Measurements from ENCODE around the gene SYPL2. TPM values are rescaled to one million over a fixed set of nuclear protein-coding genes. Genes with fewer than 3 reads are reported as not detected.
A peak's percentile ranks its signal among the peaks of the same experiment; 100 is the strongest.

The SYPL2 gene
- total and polyA plus RNA-seq, 2 donors (not counting 1 experiment from before 2014, with no cell fraction given): not detected

GRCh38 chr1:109490934-109491302, 24.6 kb downstream of the SYPL2 start:
- intact Hi-C loops (cut with micrococcal nuclease): loop anchor here (1.0 to 5.0 kb wide), 3 partner anchors 41 to 496 kb away; no protein-coding TSS in a partner anchor
- H3K27ac Mint-ChIP-seq: peak overlapping the region; percentile 37
- no peak for ATAC-seq (ENCODE audit: low read depth)
- H3K27ac ChIP-seq (ENCODE audit: low read length in 2 of 2): no peak overlapping the region
- TF ChIP-seq CTCF (IDR thresholded peaks at IDR 0.05): no peak
- no peak for DNase-seq
- POLR2A ChIA-PET: interaction anchor here (1.1 kb wide), 1 partner anchor 42 kb away, joined by 19 read pairs; no protein-coding TSS in a partner anchor
- peaks cover 39% of the 10 kb centered on the region for H3K79me2 ChIP-seq (ENCODE audit: control insufficient read depth, insufficient read depth, low read length)
- H3K9me3 ChIP-seq (ENCODE audit: control extremely low read depth in 1 of 3, control insufficient read depth in 2 of 3, insufficient read depth in 1 of 3, low read length in 2 of 3): no peaks in the 10 kb centered on the region
- no peak overlapping the region for H3K4me3 Mint-ChIP-seq
- H3K9me3 Mint-ChIP-seq (ENCODE audit: insufficient read depth): no peaks in the 10 kb centered on the region
- H3K4me1 ChIP-seq (ENCODE audit: control insufficient read depth in 2 of 2, insufficient read depth in 2 of 2, low read length in 2 of 2): peaks cover 16 to 31% of the 10 kb centered on the region in 2 donors
- no peaks in the 10 kb centered on the region for H3K27me3 Mint-ChIP-seq
- H3K36me3 ChIP-seq (replicated peaks in 1 of 2; ENCODE audit: control extremely low read depth in 1 of 2, control insufficient read depth in 1 of 2, extremely low read depth in 1 of 2, insufficient read depth in 2 of 2, low read length in 1 of 2): peaks cover 0 to 31% of the 10 kb centered on the region in 2 experiments
- H2AFZ ChIP-seq (ENCODE audit: insufficient read depth, low read depth, low read length, poor library complexity, severe bottlenecking): no peak overlapping the region
- no peaks in the 10 kb centered on the region for H3K27me3 ChIP-seq (replicated peaks in 1 of 4; ENCODE audit: control extremely low read depth in 1 of 4, control insufficient read depth in 3 of 4, insufficient read depth in 4 of 4, low read length in 3 of 4)
- CTCF ChIA-PET: interaction anchor here (0.6 to 37.9 kb wide), 22 partner anchors 8 to 494 kb away, joined by 3 to 926 read pairs (median 6); partner anchors contain the start of genes AHCYL1, AMIGO1, GNAI3 and GPR61
- H3K4me1 Mint-ChIP-seq: peaks cover 25% of the 10 kb centered on the region
- H3K9ac ChIP-seq (ENCODE audit: low read length): no peak overlapping the region
- H3K4me2 ChIP-seq (replicated peaks; ENCODE audit: low read depth, low read length, poor library complexity, severe bottlenecking): no peak overlapping the region
- H4K20me1 ChIP-seq (ENCODE audit: control insufficient read depth, insufficient read depth, low read length, poor library complexity, severe bottlenecking): peaks cover 17% of the 10 kb centered on the region
- no peak overlapping the region for H3K4me3 ChIP-seq (ENCODE audit: control extremely low read depth in 1 of 5, extremely low read depth in 1 of 5, insufficient read depth in 1 of 5, low read depth in 2 of 5, low read length in 4 of 5)
- 94% methylated on average over 8 of the region's 11 CpGs for whole genome bisulfite sequencing (ENCODE audit: insufficient coverage)

GRCh38 chr1:109491372-109491771, 25.0 kb downstream of the SYPL2 start:
- no peak overlapping the region for H3K27ac ChIP-seq (ENCODE audit: low read length in 2 of 2)
- no peaks in the 10 kb centered on the region for H3K27me3 ChIP-seq (replicated peaks in 1 of 4; ENCODE audit: control extremely low read depth in 1 of 4, control insufficient read depth in 3 of 4, insufficient read depth in 4 of 4, low read length in 3 of 4)
- WGBS (ENCODE audit: insufficient coverage): 98% methylated on average over 8 of the region's 8 CpGs
- ATAC-seq (ENCODE audit: low read depth) (no peak), DNase-seq (no peak)
- H3K4me3 ChIP-seq (ENCODE audit: control extremely low read depth in 1 of 5, extremely low read depth in 1 of 5, insufficient read depth in 1 of 5, low read depth in 2 of 5, low read length in 4 of 5): no peak overlapping the region
- peaks cover 42% of the 10 kb centered on the region for H3K79me2 ChIP-seq (ENCODE audit: control insufficient read depth, insufficient read depth, low read length)
- POLR2A ChIA-PET: interaction anchor here (1.1 kb wide), 1 partner anchor 41 kb away, joined by 19 read pairs; no protein-coding TSS in a partner anchor
- H3K9me3 Mint-ChIP-seq (ENCODE audit: insufficient read depth): no peaks in the 10 kb centered on the region
- no peak overlapping the region for H3K4me3 Mint-ChIP-seq
- CTCF ChIA-PET: interaction anchor here (0.7 to 37.9 kb wide), 17 partner anchors 8 to 493 kb away, joined by 3 to 926 read pairs (median 6); partner anchors contain the start of genes AHCYL1, AMIGO1, GNAI3 and GPR61
- peaks cover 29% of the 10 kb centered on the region for H3K4me1 Mint-ChIP-seq
- H3K9ac ChIP-seq (ENCODE audit: low read length): no peak overlapping the region
- TF ChIP-seq CTCF (IDR thresholded peaks at IDR 0.05) (no peak), EZH2 (IDR thresholded peaks at IDR 0.05; ENCODE audit: borderline replicate concordance, insufficient read depth, low read depth, low read length, poor library complexity, severe bottlenecking) (no peak)
- H3K36me3 ChIP-seq (replicated peaks in 1 of 2; ENCODE audit: control extremely low read depth in 1 of 2, control insufficient read depth in 1 of 2, extremely low read depth in 1 of 2, insufficient read depth in 2 of 2, low read length in 1 of 2): peaks cover 0 to 35% of the 10 kb centered on the region in 2 experiments
- intact Hi-C loops (cut with micrococcal nuclease): loop anchor here (5.0 kb wide), 2 partner anchors 131 to 496 kb away; no protein-coding TSS in a partner anchor
- H3K27me3 Mint-ChIP-seq: no peaks in the 10 kb centered on the region
- H3K27ac Mint-ChIP-seq: no peak overlapping the region
- no peak overlapping the region for H2AFZ ChIP-seq (ENCODE audit: insufficient read depth, low read depth, low read length, poor library complexity, severe bottlenecking)
- peaks cover 16 to 33% of the 10 kb centered on the region in 2 donors for H3K4me1 ChIP-seq (ENCODE audit: control insufficient read depth in 2 of 2, insufficient read depth in 2 of 2, low read length in 2 of 2)
- peaks cover 20% of the 10 kb centered on the region for H4K20me1 ChIP-seq (ENCODE audit: control insufficient read depth, insufficient read depth, low read length, poor library complexity, severe bottlenecking)
- H3K4me2 ChIP-seq (replicated peaks; ENCODE audit: low read depth, low read length, poor library complexity, severe bottlenecking): no peak overlapping the region
- H3K9me3 ChIP-seq (ENCODE audit: control extremely low read depth in 1 of 3, control insufficient read depth in 2 of 3, insufficient read depth in 1 of 3, low read length in 2 of 3): no peaks in the 10 kb centered on the region

Data from B cell (primary cell).